HTERT RPE-1 (cell line): ENCODE measurements around the gene CNTN3.

Experiments
- in situ Hi-C: fragments of 300-500 bp; cut with MboI; formaldehyde crosslinking; loops from 4 replicates; pipeline ENCODE4 v1.14.3; 2020; ENCODE audit warnings: low sequenced_read_pairs

Gene CNTN3

DNA sequence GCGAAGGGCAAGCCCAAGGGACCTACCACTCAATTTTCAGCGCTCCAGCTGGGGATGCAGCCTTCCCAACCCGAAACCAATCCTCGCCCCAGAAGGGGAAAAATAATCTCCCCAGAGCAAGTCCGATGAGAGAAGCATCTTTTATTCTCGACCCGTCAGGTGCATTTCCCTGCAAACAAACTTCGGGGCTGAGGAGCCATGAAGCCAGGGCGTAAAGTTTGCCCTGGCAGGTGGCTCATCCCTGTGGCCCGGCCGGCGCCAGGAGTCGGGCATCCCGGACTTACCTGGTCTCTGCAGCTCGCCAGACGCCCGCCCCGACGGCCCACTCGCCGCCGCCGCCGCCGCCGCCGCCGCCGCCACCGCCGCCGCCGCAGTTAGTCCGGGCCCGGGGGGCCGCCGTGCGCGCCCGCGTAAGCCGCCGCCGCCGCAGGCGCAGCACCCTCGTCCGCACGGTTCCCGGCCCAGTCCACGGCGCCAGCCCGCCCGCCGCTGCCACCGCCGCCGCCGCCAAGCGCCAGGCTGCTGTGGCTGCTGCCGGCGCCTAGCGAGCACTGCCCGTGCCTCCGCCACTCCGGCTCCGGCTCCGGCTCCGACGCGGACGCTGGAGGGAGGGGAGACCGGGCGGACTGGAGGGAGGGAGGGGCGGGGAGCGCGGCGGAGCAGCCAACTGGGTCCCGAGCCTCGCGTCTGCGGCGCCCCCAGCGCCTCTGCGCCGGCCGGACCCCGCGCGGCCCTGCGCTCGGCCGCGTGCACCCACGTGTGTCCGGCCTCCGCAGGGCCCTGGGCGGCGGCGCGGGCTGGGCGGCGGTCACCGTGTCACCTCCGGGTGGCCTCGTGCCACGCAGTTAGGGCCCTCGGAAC lies at the start of gene CNTN3:
Gene CNTN3 (minus strand): TSS at position 553 of the 861 bp plus-strand sequence. CDS start 93,547 bp downstream, outside the sequence.
- in situ Hi-C loops, result no loop called here

DNA sequence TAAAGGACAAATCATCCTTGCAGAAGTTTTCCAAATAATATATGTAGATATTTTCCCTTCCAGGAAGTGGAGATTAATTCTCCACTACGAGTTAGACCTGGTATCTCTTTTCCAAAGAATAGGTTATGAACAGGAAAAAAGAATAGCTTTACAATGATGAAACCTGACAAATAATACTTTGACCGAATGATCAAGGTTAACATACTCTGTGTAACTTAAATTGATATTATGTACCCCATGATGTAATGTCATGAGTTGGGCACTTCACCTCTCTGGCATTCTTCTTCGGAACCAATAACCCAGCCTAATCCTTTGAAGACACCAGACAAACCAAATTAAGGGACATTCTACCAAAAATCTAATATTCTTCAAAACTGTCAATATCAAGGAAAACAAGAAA lies 48.7 kb upstream of the CNTN3 start:
- in situ Hi-C loops, result no loop called here

DNA sequence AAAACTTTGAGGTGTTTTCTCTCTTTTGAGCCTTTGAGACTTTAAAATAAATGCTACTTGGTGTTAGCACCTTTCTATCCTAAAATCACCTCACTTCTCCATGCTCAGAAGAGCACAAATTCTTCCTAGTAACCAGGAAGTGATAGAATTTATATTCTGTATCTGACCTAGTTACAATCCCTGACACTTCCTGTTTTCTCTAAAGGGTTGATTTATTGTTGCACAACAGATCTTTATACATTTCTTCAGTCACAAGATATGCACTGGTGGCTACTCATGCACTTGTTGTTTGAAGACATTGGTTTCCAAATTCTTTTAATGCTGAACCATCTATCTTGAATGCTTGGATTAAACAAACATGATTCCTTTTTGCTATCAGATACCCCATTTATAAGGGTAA lies 47.2 kb upstream of the CNTN3 start:
- in situ Hi-C loops, result no loop called here

DNA sequence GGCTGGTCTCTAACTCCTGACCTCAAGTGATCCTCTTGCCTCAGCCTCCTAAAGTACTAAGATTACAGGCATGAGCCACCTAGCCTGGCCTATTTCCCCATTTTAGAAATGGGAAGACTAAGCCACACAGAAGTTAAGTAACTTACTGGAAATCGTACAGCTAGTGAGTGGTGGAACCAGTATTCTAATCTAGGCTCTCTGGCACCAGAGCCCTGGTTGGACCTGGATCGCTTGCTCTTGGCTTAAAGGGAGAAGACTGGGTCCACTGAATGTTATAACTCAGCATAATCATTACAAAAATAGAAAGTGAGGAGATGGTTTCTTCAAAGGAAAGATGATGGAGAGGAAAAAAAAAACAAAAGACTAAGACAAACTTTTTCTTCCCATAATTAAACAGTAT lies 37.4 kb upstream of the CNTN3 start:
- in situ Hi-C loops, result no loop called here

DNA sequence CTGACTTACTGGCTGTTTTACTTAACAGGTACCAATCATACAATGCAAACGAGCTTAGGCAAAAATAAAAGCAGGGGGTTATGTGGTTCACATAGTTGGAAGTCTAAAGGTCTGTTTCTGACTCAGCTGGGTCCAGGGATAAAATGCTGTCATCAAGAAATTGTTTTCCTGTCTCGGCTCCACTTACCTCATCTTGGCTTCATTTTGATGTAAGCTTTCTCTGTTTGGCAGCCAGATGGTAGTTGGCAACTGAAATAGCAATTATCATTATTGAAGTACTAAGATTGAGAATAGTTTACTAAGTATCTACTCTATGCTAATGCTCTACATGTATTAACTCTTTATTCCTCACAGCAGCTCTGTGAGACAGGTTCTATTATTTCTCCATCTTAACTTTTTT lies 36.8 kb upstream of the CNTN3 start:
- in situ Hi-C loops, result no loop called here

DNA sequence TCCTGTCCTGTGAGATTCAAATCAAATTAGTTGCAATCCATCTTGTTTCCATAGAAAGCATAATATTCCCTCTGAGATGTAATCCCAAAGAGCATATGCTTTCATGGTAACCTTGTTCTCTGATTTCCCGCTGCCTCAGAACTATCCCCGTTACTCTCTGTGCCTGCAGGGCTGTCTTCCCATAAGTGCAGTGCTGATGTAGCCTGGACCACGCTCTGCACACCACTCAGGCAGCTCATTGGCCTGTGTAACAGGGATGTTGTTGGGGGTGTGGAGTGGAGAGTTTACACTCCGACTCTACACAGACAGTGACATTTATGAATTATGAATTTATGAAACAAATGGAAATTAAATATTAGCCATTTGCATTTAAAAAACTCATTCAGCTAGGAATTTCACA lies 33.6 kb upstream of the CNTN3 start:
- in situ Hi-C loops, result no loop called here

DNA sequence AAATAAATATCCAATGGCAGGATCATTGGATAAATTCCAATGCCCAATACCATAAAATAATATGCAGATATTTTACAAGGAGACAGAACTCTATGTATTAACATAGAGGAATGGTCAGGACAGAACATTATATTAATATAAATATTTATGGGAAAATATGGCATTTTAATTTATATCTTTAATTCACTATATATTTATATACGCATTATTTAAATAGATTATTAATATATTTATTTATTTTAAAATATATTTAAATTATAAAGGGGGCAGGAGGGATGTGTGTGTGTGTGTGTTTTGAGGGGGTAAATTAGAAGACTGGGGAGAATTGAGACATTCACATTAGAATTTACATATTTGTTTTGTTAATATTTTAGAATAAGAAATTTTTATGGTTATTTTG lies 31.6 kb upstream of the CNTN3 start:
- in situ Hi-C loops, result no loop called here

DNA sequence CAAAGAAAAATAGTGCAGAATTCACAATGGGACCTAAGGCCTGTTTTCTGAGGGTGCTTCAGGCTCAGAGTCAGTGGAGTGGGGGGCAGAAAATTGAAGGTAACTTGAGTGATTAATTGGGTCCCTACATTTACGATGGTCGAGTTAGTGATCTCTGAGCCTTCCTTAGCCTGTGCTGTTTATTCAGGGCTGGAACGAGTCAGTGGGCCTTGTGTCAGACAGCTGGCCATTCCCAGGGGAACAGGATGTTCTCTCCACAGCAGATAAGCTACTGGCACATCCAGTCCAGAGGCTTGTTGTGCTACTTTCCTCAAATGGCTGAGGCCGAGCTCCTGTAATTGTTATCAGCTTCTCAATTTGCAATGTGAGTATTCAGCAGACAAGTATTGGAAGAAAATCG lies 29.2 kb upstream of the CNTN3 start:
- in situ Hi-C loops, result no loop called here

DNA sequence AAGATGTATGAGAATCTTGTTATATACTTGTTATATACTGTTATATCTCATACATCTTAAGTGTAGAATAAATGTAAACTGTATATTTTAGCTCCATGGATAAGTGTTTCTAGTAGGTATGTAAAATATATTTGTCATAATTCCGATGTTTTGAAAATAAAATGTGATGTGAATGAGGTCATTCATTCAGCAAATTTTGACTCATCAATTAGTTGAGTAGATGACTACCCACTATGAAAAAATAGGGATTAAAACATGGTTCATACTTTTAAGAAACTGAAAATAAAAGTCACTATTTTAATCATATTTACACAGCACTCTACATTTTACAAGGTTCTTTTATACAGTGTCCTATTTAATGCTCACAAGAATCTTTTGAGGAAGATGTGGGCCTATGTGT lies 28.4 kb upstream of the CNTN3 start:
- in situ Hi-C loops, result no loop called here

DNA sequence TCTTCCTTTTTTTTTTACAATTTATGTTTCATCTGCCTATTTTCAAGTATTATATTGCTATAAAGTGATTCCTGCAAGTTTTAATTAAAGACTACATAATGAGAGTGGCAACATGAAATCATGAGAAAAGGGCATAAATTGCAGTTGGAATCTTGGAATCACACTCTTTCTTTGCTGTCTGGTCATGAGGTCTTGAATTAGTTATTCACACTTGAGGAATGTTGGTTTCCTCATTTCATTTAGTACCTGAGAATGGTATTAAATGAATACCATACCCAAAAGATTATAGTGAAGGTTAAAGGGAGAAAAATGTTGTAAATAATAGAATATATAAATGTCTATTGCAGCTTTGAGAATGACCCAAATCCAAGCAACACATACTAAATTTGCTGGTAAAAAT lies 25.8 kb upstream of the CNTN3 start:
- in situ Hi-C loops, result no loop called here

DNA sequence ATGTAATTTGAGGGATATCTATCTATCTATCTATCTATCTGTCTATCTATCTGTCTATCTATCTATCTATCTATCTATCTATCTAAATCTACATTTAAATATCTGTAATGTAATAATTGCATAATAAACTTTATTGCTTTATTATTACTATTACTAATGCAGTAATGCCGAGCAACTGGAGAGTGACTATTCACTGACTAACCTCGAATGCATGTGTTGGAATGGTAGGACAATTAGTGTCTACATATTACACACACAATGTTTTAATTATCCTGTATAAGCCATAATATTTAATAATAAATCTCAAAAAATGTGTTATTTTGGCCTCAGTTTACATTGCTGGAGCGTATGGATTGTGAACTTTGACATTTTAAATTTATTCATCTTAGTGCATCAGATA lies 25.2 kb upstream of the CNTN3 start:
- in situ Hi-C loops, result no loop called here

DNA sequence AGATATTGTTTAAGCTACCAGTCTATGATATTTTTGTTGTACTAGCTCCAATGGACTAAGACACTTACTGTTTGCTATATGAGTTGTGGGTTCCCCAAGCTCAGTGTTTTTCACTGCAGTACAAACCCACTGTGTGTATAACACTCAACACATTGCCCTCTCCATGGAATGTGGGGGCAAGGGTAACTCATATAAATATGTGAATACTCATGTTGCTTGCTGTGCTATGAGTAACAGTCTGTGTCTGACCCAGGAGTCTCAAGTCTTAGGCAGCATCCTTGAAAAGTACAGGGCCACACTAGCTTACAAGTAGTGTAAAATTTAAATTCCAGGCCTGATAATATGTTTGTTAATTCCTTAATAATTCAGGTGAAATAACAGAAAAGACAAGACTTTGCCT lies 22.5 kb upstream of the CNTN3 start:
- in situ Hi-C loops, result no loop called here

DNA sequence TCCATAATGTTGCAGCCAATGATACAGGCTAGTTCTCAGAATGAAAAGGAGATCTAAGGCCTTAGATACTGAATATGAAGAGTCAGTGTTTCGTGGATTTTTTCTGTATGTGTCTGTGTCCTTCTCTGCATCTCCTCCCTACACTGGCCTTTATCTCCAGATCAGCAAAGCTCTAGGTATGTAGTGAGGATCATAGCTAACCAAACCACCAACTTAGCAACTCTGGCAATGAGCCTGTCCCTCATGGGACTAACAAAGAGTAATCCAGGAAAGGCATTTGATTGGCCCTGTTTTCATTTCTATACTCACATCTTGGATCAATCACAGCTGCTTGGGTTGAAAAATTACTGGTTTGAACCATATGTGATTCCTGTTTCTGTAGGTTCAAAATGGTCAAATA lies 18.6 kb upstream of the CNTN3 start:
- in situ Hi-C loops, result no loop called here

DNA sequence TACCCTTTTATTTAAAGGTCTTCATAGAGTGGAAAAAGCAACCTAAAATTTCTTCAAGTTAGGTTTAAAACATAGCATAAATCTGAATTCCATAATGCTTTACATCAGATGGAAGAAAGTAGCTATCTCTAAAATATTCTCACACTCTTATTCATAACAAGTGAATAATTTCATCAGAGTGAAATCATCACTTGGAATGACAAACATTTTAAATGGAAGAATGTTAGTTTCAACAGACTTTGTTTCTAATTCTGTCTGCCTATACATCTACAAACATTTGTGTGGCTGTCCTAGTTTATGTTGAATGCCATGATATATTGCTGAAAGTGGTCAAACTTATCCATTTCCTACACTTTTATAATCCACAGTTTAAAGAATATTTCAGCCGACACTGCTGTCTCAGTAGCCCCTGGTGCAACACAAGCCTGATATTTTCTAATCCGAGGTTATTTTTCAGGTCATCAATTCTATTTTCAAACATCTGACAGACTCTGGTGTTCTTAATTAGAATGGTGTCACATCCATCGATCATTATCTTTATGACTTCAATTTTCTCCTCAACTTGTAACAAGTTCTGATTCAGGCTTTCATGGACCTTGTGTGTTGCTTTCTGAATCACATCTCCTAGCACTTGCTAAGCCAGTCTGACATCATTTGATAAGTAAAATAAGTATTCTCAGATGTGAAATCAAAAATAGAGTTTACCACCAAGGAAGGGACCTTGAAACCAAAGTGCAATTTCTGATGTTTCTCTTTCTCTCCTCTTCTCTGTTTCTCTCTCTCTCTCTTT lies 17.1 kb upstream of the CNTN3 start:
- in situ Hi-C loops, result no loop called here

DNA sequence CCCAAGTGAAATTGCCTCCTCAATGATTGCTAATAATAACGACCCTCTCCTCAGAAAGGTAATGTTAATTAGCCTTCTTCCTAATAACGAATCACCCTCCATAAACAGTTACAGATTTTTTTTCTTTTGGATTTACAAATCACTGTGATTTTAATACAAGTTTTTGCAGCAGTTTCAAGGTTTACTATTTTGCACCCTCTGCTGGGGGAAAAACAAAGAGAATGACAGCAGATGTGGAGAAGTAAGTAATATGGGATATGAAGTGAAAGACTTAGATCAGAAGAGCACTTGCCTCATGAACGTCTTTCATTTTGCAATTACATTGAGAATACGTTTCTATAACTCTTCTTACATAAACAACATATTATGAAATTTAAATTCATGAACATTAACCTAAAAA lies 16.1 kb upstream of the CNTN3 start:
- in situ Hi-C loops, result no loop called here

DNA sequence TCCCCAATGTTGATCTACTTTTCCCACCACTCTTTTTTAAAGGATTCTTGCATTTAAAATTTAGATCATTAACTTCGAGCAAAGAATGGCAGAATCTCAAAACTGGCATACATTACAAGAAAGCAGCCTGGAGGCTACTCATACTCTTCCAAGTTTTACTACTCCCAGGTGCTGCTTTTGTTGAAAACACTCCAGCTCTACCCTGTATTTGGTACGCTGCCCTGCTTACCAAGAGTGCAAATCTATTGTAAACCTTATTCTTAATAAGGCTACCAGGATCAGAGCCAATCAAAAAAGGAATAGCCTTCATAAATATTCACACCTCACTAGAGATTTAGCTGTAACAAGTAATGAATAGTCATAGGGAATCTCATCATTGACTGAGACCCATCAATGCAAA lies 11.6 kb upstream of the CNTN3 start:
- in situ Hi-C loops, result no loop called here

DNA sequence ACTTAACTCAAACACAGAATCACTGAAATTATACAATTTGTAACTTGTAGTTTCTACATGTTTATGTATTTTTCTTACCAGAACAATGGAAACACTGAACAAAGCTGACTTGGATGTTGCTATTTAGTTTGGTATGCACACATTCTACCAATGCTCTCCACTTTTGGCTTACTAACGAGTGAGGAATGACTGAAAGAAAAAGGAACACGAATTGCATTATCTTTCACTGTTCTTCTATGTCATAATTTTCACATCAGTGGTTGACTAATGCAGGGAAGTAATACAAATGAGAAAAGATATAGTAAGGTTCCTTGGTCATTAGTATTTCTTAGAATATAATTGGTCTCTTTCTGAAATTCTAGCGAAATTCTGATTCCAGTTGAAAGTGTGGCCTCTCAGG lies 9.8 kb upstream of the CNTN3 start:
- in situ Hi-C loops, result no loop called here

DNA sequence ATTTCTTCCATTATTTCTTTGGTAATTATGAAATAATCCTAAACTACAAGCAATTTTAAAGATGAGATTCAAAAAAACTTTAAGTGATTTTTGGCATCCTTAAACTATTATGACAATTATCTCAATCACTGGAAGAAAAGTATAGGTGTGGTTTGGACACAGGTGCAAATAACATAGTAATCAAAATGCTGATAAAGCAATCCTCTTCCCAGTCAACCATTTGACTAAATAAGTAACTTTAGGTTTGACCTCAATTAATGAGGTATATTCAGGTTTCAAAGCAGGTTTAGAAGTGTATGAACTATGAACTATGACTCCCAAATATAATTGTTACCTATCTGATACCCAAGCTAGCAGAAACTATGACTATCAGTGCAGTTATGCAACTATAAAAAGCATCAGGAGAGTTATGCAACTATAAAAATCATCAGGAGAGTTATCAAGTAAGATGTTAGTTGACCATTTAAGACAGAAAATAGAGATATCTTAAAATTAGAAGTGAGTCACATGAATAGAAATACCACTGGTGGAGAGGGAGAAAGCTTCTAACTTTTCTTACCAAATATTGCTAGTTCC lies 8.9 kb upstream of the CNTN3 start:
- in situ Hi-C loops, result no loop called here

DNA sequence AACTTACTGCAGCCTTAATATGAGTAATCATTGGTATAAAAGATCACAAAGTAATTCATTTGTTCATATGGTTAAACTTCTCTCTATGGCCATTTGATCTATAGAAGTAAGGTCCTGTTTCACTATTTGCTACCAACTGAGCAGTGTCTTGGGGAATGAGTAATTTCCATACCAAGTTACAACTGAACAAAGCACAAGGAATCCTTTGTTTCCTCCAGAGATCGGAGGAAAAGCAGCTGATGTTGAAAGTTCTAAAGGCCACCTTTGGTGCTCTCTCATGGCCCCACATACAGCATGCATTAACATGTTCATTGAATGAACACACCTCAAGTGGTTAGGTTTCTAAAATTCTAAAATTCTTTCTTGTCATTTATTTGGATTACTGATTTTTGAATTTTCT lies 7.1 kb upstream of the CNTN3 start:
- in situ Hi-C loops, result no loop called here

DNA sequence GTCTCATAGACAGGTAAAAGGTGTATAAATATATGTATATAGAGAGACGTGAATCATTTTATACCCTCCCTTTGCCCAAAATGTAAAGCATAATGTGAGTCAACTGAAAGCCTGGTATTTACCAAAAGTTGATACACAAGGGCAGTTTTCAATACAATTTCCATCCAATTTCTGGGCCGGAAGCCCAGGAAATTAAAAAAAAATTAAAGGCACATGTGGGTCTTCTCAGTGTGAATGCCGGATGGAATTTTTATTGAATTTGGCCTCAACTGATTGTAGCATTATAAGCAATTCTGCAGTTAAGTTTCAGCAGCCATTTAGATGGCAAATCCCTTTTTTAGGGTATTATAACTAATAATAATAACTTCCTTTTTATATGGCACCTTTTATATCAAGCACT lies 3.3 kb upstream of the CNTN3 start:
- in situ Hi-C loops, result no loop called here

DNA sequence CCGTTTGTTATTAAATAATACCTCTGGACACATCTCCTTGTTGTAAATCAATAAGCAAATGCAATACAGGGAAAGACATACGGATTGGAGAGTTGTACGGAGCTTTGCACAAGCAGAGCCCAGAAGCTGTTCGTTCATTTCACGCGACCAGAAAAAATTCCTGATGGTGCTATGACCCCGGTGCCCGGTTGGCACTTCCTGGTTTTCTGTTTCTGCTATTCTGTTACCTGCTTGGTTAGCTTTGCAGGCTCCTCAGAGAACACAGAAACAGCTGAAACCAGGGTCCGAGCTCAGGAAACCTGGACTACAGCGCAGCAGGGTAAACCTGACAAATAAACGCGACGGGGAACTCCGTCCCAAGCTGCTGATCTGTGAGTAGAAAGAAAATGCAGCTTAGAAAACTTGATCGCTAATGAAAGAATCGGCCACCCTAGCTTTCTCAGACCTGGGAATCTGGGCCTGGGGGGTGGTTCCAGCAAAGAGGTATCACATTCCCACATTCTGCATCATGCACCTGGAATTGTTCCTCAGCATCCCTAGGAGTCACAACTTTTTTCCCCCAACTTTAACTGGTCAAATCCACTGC lies 845 bp downstream of the CNTN3 start:
- in situ Hi-C loops, result no loop called here

DNA sequence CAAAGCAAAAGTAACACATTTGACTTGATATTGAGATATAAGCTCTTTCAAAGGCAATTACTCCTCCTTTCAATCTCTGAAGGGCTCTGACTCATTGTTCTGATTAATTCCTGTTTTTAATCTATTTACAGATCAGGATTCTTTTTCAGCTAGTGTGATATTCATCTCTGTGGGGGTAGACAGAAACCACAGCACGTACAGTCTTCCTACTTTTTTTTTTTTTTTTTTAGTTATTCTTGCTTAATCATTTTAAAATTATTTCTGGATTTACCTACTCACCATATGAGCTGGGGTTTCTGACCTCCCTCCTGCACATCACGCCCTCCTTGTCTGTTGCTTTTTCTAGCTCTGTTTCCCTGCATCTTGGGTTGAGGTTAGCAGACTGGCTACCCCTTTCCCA lies 1.4 kb downstream of the CNTN3 start:
- in situ Hi-C loops, result no loop called here
